Neural progenitor cell (in vitro differentiated cells): Measurements from ENCODE around the gene SNRNP200. TPM values are rescaled to one million over a fixed set of nuclear protein-coding genes. Genes with fewer than 3 reads are reported as not detected.
"Not testable (repeated sequence)": the region's sequence is repeated elsewhere in the genome, so short reads cannot be mapped to it uniquely, and the experiment has no call there.

Experiments used
- DNase-seq: peaks from one replicate; pipeline ENCODE4 v3.0.0-alpha.2; 2016; ENCODE audit warnings: low spot score
- H2AFZ ChIP-seq: fragments of 200-600 bp; sonication (generic); replicated peaks from 2 replicates; pipeline ENCODE4 v1.6.1; 2016; ENCODE audit warnings: antibody characterized with exemption
- H3F3A ChIP-seq: fragments of 200-600 bp; sonication (generic); 2 replicates; pipeline ENCODE4 v1.6.1; 2016; ENCODE audit warnings: antibody characterized with exemption, low read depth
- H3K27ac ChIP-seq: fragments of 200-600 bp; sonication (generic); 2 replicates; pipeline ENCODE4 v1.5.1; 2016; ENCODE audit warnings: mild to moderate bottlenecking
- H3K27me3 ChIP-seq: fragments of 200-600 bp; sonication (generic); 2 replicates; pipeline ENCODE4 v1.6.1; 2016; ENCODE audit warnings: mild to moderate bottlenecking, moderate library complexity
- H3K36me3 ChIP-seq: fragments of 200-600 bp; sonication (generic); 2 replicates; pipeline ENCODE4 v1.5.1; 2016
- H3K4me1 ChIP-seq: fragments of 200-600 bp; sonication (generic); 2 replicates; pipeline ENCODE4 v1.6.1; 2016; ENCODE audit warnings: mixed run types
- H3K4me2 ChIP-seq: fragments of 200-600 bp; sonication (generic); 2 replicates; pipeline ENCODE4 v1.6.1; 2016
- H3K4me3 ChIP-seq: fragments of 200-600 bp; sonication (generic); 2 replicates; pipeline ENCODE4 v1.5.1; 2016
- H3K79me2 ChIP-seq: fragments of 200-600 bp; sonication (generic); 2 replicates; pipeline ENCODE4 v1.6.1; 2016; ENCODE audit warnings: low read depth
- H3K9ac ChIP-seq: fragments of 200-600 bp; sonication (generic); 2 replicates; pipeline ENCODE4 v1.6.1; 2016
- H3K9me3 ChIP-seq: fragments of 200-600 bp; sonication (generic); 2 replicates; pipeline ENCODE4 v1.5.1; 2016; ENCODE audit warnings: low read depth
- H4K20me1 ChIP-seq: fragments of 200-600 bp; sonication (generic); 2 replicates; pipeline ENCODE4 v1.6.1; 2016; ENCODE audit warnings: low read depth
- H3K27ac Mint-ChIP-seq: 3 replicates; pipeline ENCODE4 v1.8.0; 2021; ENCODE audit warnings: mixed read lengths
- H3K27me3 Mint-ChIP-seq: 2 replicates; pipeline ENCODE4 v1.8.0; 2022; ENCODE audit warnings: low read depth, mild to moderate bottlenecking, inconsistent platforms, moderate library complexity, mixed read lengths; ENCODE audit not compliant: insufficient read depth
- H3K36me3 Mint-ChIP-seq: 3 replicates; pipeline ENCODE4 v1.8.0; 2021; ENCODE audit warnings: mixed read lengths
- H3K4me1 Mint-ChIP-seq: 3 replicates; pipeline ENCODE4 v1.8.0; 2021; ENCODE audit warnings: mixed read lengths
- H3K4me3 Mint-ChIP-seq: 3 replicates; pipeline ENCODE4 v1.8.0; 2021; ENCODE audit warnings: mild to moderate bottlenecking, moderate library complexity, mixed read lengths
- H3K9me3 Mint-ChIP-seq: 3 replicates; pipeline ENCODE4 v1.8.0; 2020; ENCODE audit warnings: mixed read lengths
- CTCF ChIP-seq: fragments of 200-600 bp; sonication (generic); IDR thresholded peaks from 2 replicates; pipeline ENCODE4 v1.5.1; 2017; ENCODE audit warnings: antibody characterized with exemption, mild to moderate bottlenecking
- EZH2 ChIP-seq: fragments of 200-600 bp; sonication (generic); IDR thresholded peaks from 2 replicates; pipeline ENCODE4 v1.6.1; 2017; ENCODE audit warnings: antibody characterized with exemption, mild to moderate bottlenecking, moderate library complexity
- EZH2phosphoT487 ChIP-seq: fragments of 200-600 bp; sonication (generic); IDR thresholded peaks from 2 replicates; pipeline ENCODE4 v1.6.1; 2017; ENCODE audit warnings: antibody characterized with exemption
- total RNA-seq: library from RNA; depleted of rRNA; stranded (reverse); fragments of >200 nt; gene quantifications from 2 replicates; pipeline ENCODE4 v1.2.3, GENCODE V29; 2015; ENCODE audit warnings: low replicate concordance

The SNRNP200 gene
- total RNA-seq, 1 donor from 2014 or later = 94.3 TPM

GRCh38 chr2:96296925-96297324, 8.4 kb downstream of the SNRNP200 start:
- Histone ChIP-seq H4K20me1 (peaks cover 10% of the 10 kb centered on the region), H3K4me1 (no peaks in the 10 kb centered on the region), H3K9me3 (no peaks in the 10 kb centered on the region), H3K4me2 (no peak overlapping the region), H3K9ac (no peak overlapping the region), H3K36me3 (peaks cover 31% of the 10 kb centered on the region), H3K27ac (no peak overlapping the region), H3K79me2 (peaks cover 12% of the 10 kb centered on the region), H3K4me3 (no peak overlapping the region), H3K27me3 (no peaks in the 10 kb centered on the region), H3F3A (no peaks in the 10 kb centered on the region), H2AFZ (no peak overlapping the region)
- H3K4me3 Mint-ChIP-seq = no peak overlapping the region
- no peak for DNase-seq
- H3K27me3 Mint-ChIP-seq = no peaks in the 10 kb centered on the region
- peaks cover 64% of the 10 kb centered on the region for H3K36me3 Mint-ChIP-seq
- H3K27ac Mint-ChIP-seq = no peak overlapping the region
- TF ChIP-seq EZH2phosphoT487 (no peak), CTCF (no peak), EZH2 (no peak)
- H3K4me1 Mint-ChIP-seq = no peaks in the 10 kb centered on the region
- H3K9me3 Mint-ChIP-seq = no peaks in the 10 kb centered on the region

GRCh38 chr2:96294271-96294670, 11.1 kb downstream of the SNRNP200 start:
- not testable (repeated sequence) for H3K27ac ChIP-seq, H3F3A ChIP-seq, H3K4me2 ChIP-seq, H3K9ac ChIP-seq, H3K27me3 Mint-ChIP-seq, H3K4me1 ChIP-seq, H3K27ac Mint-ChIP-seq, H2AFZ ChIP-seq, H3K27me3 ChIP-seq, H3K4me3 Mint-ChIP-seq, H3K4me3 ChIP-seq, H3K9me3 Mint-ChIP-seq, H3K4me1 Mint-ChIP-seq, H3K79me2 ChIP-seq, H3K9me3 ChIP-seq, H4K20me1 ChIP-seq, DNase-seq
- peaks cover 69% of the 10 kb centered on the region for H3K36me3 Mint-ChIP-seq
- H3K36me3 ChIP-seq = peaks cover 27% of the 10 kb centered on the region

- no peaks in the 10 kb centered on the region for H3K4me1 ChIP-seq
- no peak overlapping the region for H3K4me2 ChIP-seq
- H3K9ac ChIP-seq = no peak overlapping the region
- no peak overlapping the region for H3K27ac ChIP-seq
- Mint-ChIP-seq H3K4me1 (no peaks in the 10 kb centered on the region), H3K27ac (no peak overlapping the region), H3K9me3 (no peaks in the 10 kb centered on the region), H3K4me3 (no peak overlapping the region), H3K36me3 (peaks cover 67% of the 10 kb centered on the region), H3K27me3 (peaks cover 3% of the 10 kb centered on the region)
- no peaks in the 10 kb centered on the region for H4K20me1 ChIP-seq
- DNase-seq = no peak
- no peak overlapping the region for H2AFZ ChIP-seq
- H3F3A ChIP-seq = no peaks in the 10 kb centered on the region
- no peak overlapping the region for H3K4me3 ChIP-seq
- H3K9me3 ChIP-seq = no peaks in the 10 kb centered on the region
- peaks cover 20% of the 10 kb centered on the region for H3K36me3 ChIP-seq
- no peaks in the 10 kb centered on the region for H3K79me2 ChIP-seq
- TF ChIP-seq EZH2phosphoT487 (no peak), CTCF (no peak), EZH2 (no peak)
- no peaks in the 10 kb centered on the region for H3K27me3 ChIP-seq
Observed at GRCh38 chr2:96291751-96292150, 13.6 kb downstream of the SNRNP200 start.

GRCh38 chr2:96287273-96287856, 18.0 kb downstream of the SNRNP200 start:
- TF ChIP-seq EZH2 (no peak), CTCF (no peak), EZH2phosphoT487 (no peak)
- Mint-ChIP-seq H3K36me3 (peaks cover 56% of the 10 kb centered on the region), H3K4me3 (no peak overlapping the region), H3K4me1 (no peaks in the 10 kb centered on the region), H3K9me3 (no peaks in the 10 kb centered on the region), H3K27me3 (peaks cover 3% of the 10 kb centered on the region), H3K27ac (no peak overlapping the region)
- Histone ChIP-seq H3K27ac (no peak overlapping the region), H3K36me3 (peaks cover 7% of the 10 kb centered on the region), H3K9me3 (no peaks in the 10 kb centered on the region), H3F3A (no peaks in the 10 kb centered on the region), H3K4me2 (no peak overlapping the region), H4K20me1 (no peaks in the 10 kb centered on the region), H3K79me2 (no peaks in the 10 kb centered on the region), H3K27me3 (no peaks in the 10 kb centered on the region), H3K4me1 (no peaks in the 10 kb centered on the region), H3K9ac (no peak overlapping the region), H2AFZ (no peak overlapping the region), H3K4me3 (no peak overlapping the region)
- no peak for DNase-seq
